IMR-90 (cell line): ENCODE data around the gene ZNF19. TPM values are rescaled to one million over a fixed set of nuclear protein-coding genes. Genes with fewer than 3 reads are reported as not detected.

ENCODE experiments used
- ATAC-seq: fragments of 200-7000 bp; cut with Tn5 transposase; 2 replicates; pipeline ENCODE4 v1.9.1; 2020; ENCODE audit warnings: low read depth, mild to moderate bottlenecking, moderate library complexity
- BruUV-seq: library from RNA; stranded (reverse); fragments of 400-500 nt; replicated peaks from 2 replicates; lab custom pipeline; 2021; lab: Mats Ljungman, UMichigan
- CTCF ChIA-PET: fragments of 300-600 bp; formaldehyde crosslinking; extraction: SDS; loops from one replicate; lab custom pipeline; 2021; ENCODE audit warnings: antibody characterized with exemption; lab: Yijun Ruan, JAX
- POLR2A ChIA-PET: fragments of 300-600 bp; sonication (Branson Sonifier 250); formaldehyde crosslinking; loops from one replicate; lab custom pipeline; 2022; ENCODE audit warnings: antibody characterized with exemption; ENCODE audit not compliant: unreplicated experiment; lab: Charles Lee
- DNase-seq: peaks from one replicate; pipeline ENCODE4 v3.0.0; 2013
- H2AFZ ChIP-seq: replicated peaks from 2 replicates; pipeline ENCODE3; 2013; ENCODE audit warnings: low read length, mild to moderate bottlenecking; ENCODE audit not compliant: poor library complexity
- H2AK5ac ChIP-seq: 2 replicates; pipeline ENCODE4 v1.6.1; 2013; ENCODE audit warnings: low read depth, low read length, inconsistent platforms
- H2AK9ac ChIP-seq: replicated peaks from 2 replicates; pipeline ENCODE3; 2013; ENCODE audit warnings: mild to moderate bottlenecking, low read depth, low read length, moderate library complexity; ENCODE audit not compliant: poor library complexity
- H2BK120ac ChIP-seq: 2 replicates; pipeline ENCODE4 v1.6.1; 2013; ENCODE audit warnings: low read depth, low read length, inconsistent platforms
- H2BK15ac ChIP-seq: 3 replicates; pipeline ENCODE4 v1.6.1; 2013; ENCODE audit warnings: low read depth, low read length, inconsistent platforms
- H2BK20ac ChIP-seq: 2 replicates; pipeline ENCODE4 v1.6.1; 2013; ENCODE audit warnings: low read depth, mild to moderate bottlenecking, inconsistent platforms, low read length, moderate library complexity
- H2BK5ac ChIP-seq: 2 replicates; pipeline ENCODE4 v1.6.1; 2013; ENCODE audit warnings: mild to moderate bottlenecking, low read depth, low read length, inconsistent platforms; ENCODE audit not compliant: poor library complexity, severe bottlenecking
- H3K14ac ChIP-seq: replicated peaks from 2 replicates; pipeline ENCODE4 v1.6.1; 2013; ENCODE audit warnings: low read depth, low read length, inconsistent platforms
- H3K18ac ChIP-seq: 2 replicates; pipeline ENCODE4 v1.6.1; 2013; ENCODE audit warnings: low read depth, low read length, control low read depth
- H3K23ac ChIP-seq: 2 replicates; pipeline ENCODE4 v1.6.1; 2013; ENCODE audit warnings: low read depth, low read length, inconsistent platforms
- H3K27ac ChIP-seq: 2 replicates; pipeline ENCODE4 v1.5.1; 2013; ENCODE audit warnings: mild to moderate bottlenecking, control low read depth, low read length; ENCODE audit not compliant: insufficient read depth
- H3K27me3 ChIP-seq: 2 replicates; pipeline ENCODE4 v1.6.1; 2013; ENCODE audit warnings: low read length; ENCODE audit not compliant: control insufficient read depth, insufficient read depth
- H3K36me3 ChIP-seq: 2 replicates; pipeline ENCODE4 v1.6.1; 2013; ENCODE audit warnings: low read length, mixed read lengths; ENCODE audit not compliant: control insufficient read depth, insufficient read depth
- H3K4ac ChIP-seq: 2 replicates; pipeline ENCODE4 v1.6.1; 2013; ENCODE audit warnings: low read depth, low read length, inconsistent platforms
- H3K4me1 ChIP-seq: 2 replicates; pipeline ENCODE4 v1.6.1; 2013; ENCODE audit warnings: low read length, mixed read lengths; ENCODE audit not compliant: control insufficient read depth, insufficient read depth
- H3K4me2 ChIP-seq: 2 replicates; pipeline ENCODE4 v1.6.1; 2013; ENCODE audit warnings: low read depth, mild to moderate bottlenecking, control low read depth, low read length, moderate library complexity
- H3K4me3 ChIP-seq: 2 replicates; pipeline ENCODE4 v1.5.1; 2013; ENCODE audit warnings: low read depth, mild to moderate bottlenecking, control low read depth, low read length, moderate library complexity; ENCODE audit not compliant: insufficient read depth
- H3K56ac ChIP-seq: 2 replicates; pipeline ENCODE4 v1.6.1; 2013; ENCODE audit warnings: low read length, inconsistent platforms; ENCODE audit not compliant: insufficient read depth; ENCODE audit errors: extremely low read depth
- H3K79me1 ChIP-seq, 2 experiments: 2 replicates each; pipeline ENCODE4 v1.6.1; 2013; ENCODE audit warnings: low read length in 2 of 2, inconsistent platforms in 1 of 2, low read depth in 1 of 2
- H3K9ac ChIP-seq: 2 replicates; pipeline ENCODE4 v1.6.1; 2013; ENCODE audit warnings: low read depth, low read length, control low read depth
- H3K9me1 ChIP-seq: 2 replicates; pipeline ENCODE4 v1.6.1; 2013; ENCODE audit warnings: low read length, inconsistent platforms; ENCODE audit not compliant: insufficient read depth
- H3K9me3 ChIP-seq: 2 replicates; pipeline ENCODE4 v1.6.1; 2013; ENCODE audit warnings: low read length; ENCODE audit not compliant: control insufficient read depth, insufficient read depth
- H4K20me1 ChIP-seq: 2 replicates; pipeline ENCODE4 v1.6.1; 2013; ENCODE audit warnings: low read length, inconsistent platforms; ENCODE audit not compliant: insufficient read depth
- H4K5ac ChIP-seq: 2 replicates; pipeline ENCODE4 v1.6.1; 2013; ENCODE audit warnings: mild to moderate bottlenecking, low read depth, low read length, control low read depth
- H4K8ac ChIP-seq, 2 experiments: 2 replicates each; pipeline ENCODE4 v1.6.1; 2013; ENCODE audit warnings: low read depth in 2 of 2, low read length in 2 of 2, control low read depth in 1 of 2, inconsistent platforms in 1 of 2
- H4K91ac ChIP-seq: 2 replicates; pipeline ENCODE4 v1.6.1; 2013; ENCODE audit warnings: low read depth, low read length, inconsistent platforms; ENCODE audit not compliant: insufficient read depth
- FOS ChIP-seq: fragments of 150-350 bp; IDR thresholded peaks from 2 replicates; pipeline ENCODE4 v1.6.1; 2016; ENCODE audit warnings: low read depth, low read length
- MXI1 ChIP-seq: IDR thresholded peaks from 2 replicates; pipeline ENCODE4 v1.6.1; 2012; ENCODE audit warnings: low read depth, mild to moderate bottlenecking, low read length, moderate library complexity, borderline replicate concordance
- NFE2L2 ChIP-seq: fragments of 150-350 bp; IDR thresholded peaks from 2 replicates; pipeline ENCODE4 v1.6.1; 2016; ENCODE audit warnings: low read depth, mild to moderate bottlenecking, low read length
- POLR2A ChIP-seq: IDR thresholded peaks from 2 replicates; pipeline ENCODE4 v1.6.1; 2012; ENCODE audit warnings: mild to moderate bottlenecking, low read depth, low read length
- SMC3 ChIP-seq: fragments of 150-350 bp; IDR thresholded peaks from 2 replicates; pipeline ENCODE4 v1.6.1; 2016; ENCODE audit warnings: low read depth, mild to moderate bottlenecking, antibody characterized with exemption, low read length, moderate library complexity
- WGBS, 2 experiments: methylation state at CpG; one replicate each; pipeline versions ENCODE4 v1.1.5 to v1.1.7; 2013; ENCODE audit warnings: missing lambda C conversion rate in 2 of 2; ENCODE audit not compliant: insufficient read length in 1 of 2; ENCODE audit errors: extremely low coverage in 2 of 2; 5-methylcytosine and 5-hydroxymethylcytosine counted together
- dilution Hi-C: fragments of 300-500 bp; cut with HindIII; formaldehyde crosslinking; loops from one replicate; pipeline ENCODE4 v1.14.3; 2018; ENCODE audit warnings: low sequenced_read_pairs; ENCODE audit not compliant: unreplicated experiment
- in situ Hi-C: fragments of 300-500 bp; cut with MboI; formaldehyde crosslinking; loops from 3 replicates; pipeline ENCODE4 v1.14.3; 2019; ENCODE audit warnings: low sequenced_read_pairs, inconsistent platforms, mixed read lengths
- intact Hi-C: fragments of 100-400 bp; cut with micrococcal nuclease; formaldehyde crosslinking; loops from 2 replicates; pipeline ENCODE4 v1.10.0; 2022
- polyA plus RNA-seq, 3 experiments: library from polyadenylated mRNA; depleted of rRNA; stranded (reverse); fragments of >200 nt; gene quantifications; 2 replicates each; pipeline ENCODE4 v1.2.3, GENCODE V29; 2012; ENCODE audit warnings: low replicate concordance in 1 of 3
- total RNA-seq: library from RNA; depleted of rRNA; stranded (reverse); fragments of >200 nt; gene quantifications from 2 replicates; pipeline ENCODE4 v1.2.3, GENCODE V29; 2012
- TF ChIP-seq, protein P1 (sequence below): conservative IDR thresholded peaks from 2 replicates; pipeline ENCODE4 v1.5.1; 2012; ENCODE audit warnings: mild to moderate bottlenecking, low read depth, low read length, improper control_type of control experiment
- TF ChIP-seq, protein P2 (sequence below): fragments of 150-350 bp; IDR thresholded peaks from 2 replicates; pipeline ENCODE4 v1.6.1; 2017; ENCODE audit warnings: mild to moderate bottlenecking, antibody characterized with exemption, low read length, low read depth

ZNF19 gene
- total and polyA plus RNA-seq, 2 of the 4 experiments (the other 2 are of a cell fraction): 0.89 to 2.9 TPM

DNA sequence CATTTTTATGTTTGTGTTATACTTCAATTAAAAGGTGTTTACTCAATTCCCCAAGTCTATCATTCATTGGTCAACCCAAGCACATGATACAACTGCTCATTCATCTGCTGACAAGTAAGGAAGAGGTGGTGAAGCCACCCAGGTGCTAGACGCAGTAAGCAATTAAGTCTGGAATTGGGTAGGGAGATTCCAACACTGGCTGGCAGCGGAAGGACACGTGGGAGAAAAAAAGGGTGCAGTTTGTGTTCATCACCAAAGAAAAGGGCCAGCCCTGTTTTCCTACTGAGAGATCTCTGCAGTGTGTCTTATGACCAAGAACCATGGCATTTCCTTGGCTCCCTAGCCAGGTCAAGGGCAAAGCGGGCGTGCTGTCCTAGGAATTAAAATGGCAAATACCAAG, 15.2 kb downstream of the ZNF19 start:
- DNase-seq (no peak), ATAC-seq (no peak)
- Histone ChIP-seq H4K5ac (no peak overlapping the region), H2AK5ac (peak overlapping the region; percentile 13), H2BK20ac (peak overlapping the region; percentile 85; the same call in 1 of the 2 replicates), H2AFZ (no peak overlapping the region), H3K23ac (no peak overlapping the region; the same call in 1 of the 2 replicates), H3K4ac (peak overlapping the region; percentile 56), H3K14ac (peak overlapping the region; percentile 2), H2BK5ac (peak overlapping the region; percentile 97), H2BK120ac (peak overlapping the region; percentile 82), H3K18ac (peak overlapping the region; percentile 35; the same call in 1 of the 2 replicates), H2BK15ac (peak overlapping the region; percentile 48; the same call in 1 of the 3 replicates), H3K4me1 (peaks cover 3% of the 10 kb centered on the region; the same call in 1 of the 2 replicates), H3K4me2 (no peak overlapping the region), H4K91ac (no peak overlapping the region), H3K4me3 (no peak overlapping the region), H4K20me1 (no peaks in the 10 kb centered on the region; the same call in 1 of the 2 replicates), H3K27ac (no peak overlapping the region; the same call in 1 of the 2 replicates), H3K9me3 (peaks cover 5% of the 10 kb centered on the region), H3K27me3 (no peaks in the 10 kb centered on the region), H2AK9ac (no peak overlapping the region), H3K9ac (no peak overlapping the region), H3K56ac (no peak overlapping the region), H4K8ac (peak overlapping the region in 1 of 2 experiments; percentile 2; a peak in 1 of 4 replicates), H3K9me1 (no peaks in the 10 kb centered on the region), H3K36me3 (peaks cover 18% of the 10 kb centered on the region), H3K79me1 (no peaks in the 10 kb centered on the region; a peak in 1 of 4 replicates)
- BruUV-seq: no TSS peak
- in situ Hi-C loops (no loop called here), intact Hi-C loops (no loop called here), dilution Hi-C loops (no loop called here)
- 82% methylated on average over 3 of the region's 5 CpGs; no CpG with 5 or more reads in 1 of the 2 experiments for WGBS, 2 experiments
- TF ChIP-seq, protein P1, sequence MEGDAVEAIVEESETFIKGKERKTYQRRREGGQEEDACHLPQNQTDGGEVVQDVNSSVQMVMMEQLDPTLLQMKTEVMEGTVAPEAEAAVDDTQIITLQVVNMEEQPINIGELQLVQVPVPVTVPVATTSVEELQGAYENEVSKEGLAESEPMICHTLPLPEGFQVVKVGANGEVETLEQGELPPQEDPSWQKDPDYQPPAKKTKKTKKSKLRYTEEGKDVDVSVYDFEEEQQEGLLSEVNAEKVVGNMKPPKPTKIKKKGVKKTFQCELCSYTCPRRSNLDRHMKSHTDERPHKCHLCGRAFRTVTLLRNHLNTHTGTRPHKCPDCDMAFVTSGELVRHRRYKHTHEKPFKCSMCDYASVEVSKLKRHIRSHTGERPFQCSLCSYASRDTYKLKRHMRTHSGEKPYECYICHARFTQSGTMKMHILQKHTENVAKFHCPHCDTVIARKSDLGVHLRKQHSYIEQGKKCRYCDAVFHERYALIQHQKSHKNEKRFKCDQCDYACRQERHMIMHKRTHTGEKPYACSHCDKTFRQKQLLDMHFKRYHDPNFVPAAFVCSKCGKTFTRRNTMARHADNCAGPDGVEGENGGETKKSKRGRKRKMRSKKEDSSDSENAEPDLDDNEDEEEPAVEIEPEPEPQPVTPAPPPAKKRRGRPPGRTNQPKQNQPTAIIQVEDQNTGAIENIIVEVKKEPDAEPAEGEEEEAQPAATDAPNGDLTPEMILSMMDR: no peak
- no peak for TF ChIP-seq NFE2L2
- TF ChIP-seq, protein P2, sequence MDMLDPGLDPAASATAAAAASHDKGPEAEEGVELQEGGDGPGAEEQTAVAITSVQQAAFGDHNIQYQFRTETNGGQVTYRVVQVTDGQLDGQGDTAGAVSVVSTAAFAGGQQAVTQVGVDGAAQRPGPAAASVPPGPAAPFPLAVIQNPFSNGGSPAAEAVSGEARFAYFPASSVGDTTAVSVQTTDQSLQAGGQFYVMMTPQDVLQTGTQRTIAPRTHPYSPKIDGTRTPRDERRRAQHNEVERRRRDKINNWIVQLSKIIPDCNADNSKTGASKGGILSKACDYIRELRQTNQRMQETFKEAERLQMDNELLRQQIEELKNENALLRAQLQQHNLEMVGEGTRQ: no peak
- no peak for TF ChIP-seq SMC3
- TF ChIP-seq FOS: no peak
- TF ChIP-seq MXI1: no peak
- TF ChIP-seq POLR2A: no peak
- ChIA-PET CTCF (no interaction called here), POLR2A (interaction anchor here (1.0 kb wide), 1 partner anchor 12 kb away, joined by 6 read pairs; the partner anchor contains the start of gene ZNF23)
